Activated T-helper 17 cell treated with anti-CD3 and anti-CD28 coated beads, Interleukin-2, amount 50 U/mL, for 72 hours (primary cell): ENCODE results near the gene SLC27A2. TPM values are rescaled to one million over a fixed set of nuclear protein-coding genes. Genes with fewer than 3 reads are reported as not detected.

Source experiments
- ATAC-seq: fragments of 150-1000 bp; cut with Tn5 transposase; replicated peaks from 2 replicates; pipeline ENCODE4 v1.10.0; 2021; ENCODE audit warnings: mild to moderate bottlenecking, moderate library complexity
- H3K27ac Mint-ChIP-seq: one replicate; pipeline ENCODE4 v1.8.0; 2022; ENCODE audit warnings: mixed read lengths
- H3K27me3 Mint-ChIP-seq: one replicate; pipeline ENCODE4 v1.8.0; 2022; ENCODE audit warnings: mixed read lengths
- H3K36me3 Mint-ChIP-seq: one replicate; pipeline ENCODE4 v1.8.0; 2022; ENCODE audit warnings: low read depth, mild to moderate bottlenecking, mixed read lengths
- H3K4me1 Mint-ChIP-seq: one replicate; pipeline ENCODE4 v1.8.0; 2022; ENCODE audit warnings: mixed read lengths
- H3K4me3 Mint-ChIP-seq: one replicate; pipeline ENCODE4 v1.8.0; 2022; ENCODE audit warnings: mild to moderate bottlenecking, mixed read lengths
- H3K9me3 Mint-ChIP-seq: one replicate; pipeline ENCODE4 v1.8.0; 2022; ENCODE audit warnings: mixed read lengths
- total RNA-seq, 2 donors: library from RNA; stranded (reverse); gene quantifications; one replicate each; pipeline ENCODE4 v1.2.3, GENCODE V29; 2022

The SLC27A2 gene
- total RNA-seq, 2 donors from 2014 or later = 15.9 to 41.7 TPM

DNA sequence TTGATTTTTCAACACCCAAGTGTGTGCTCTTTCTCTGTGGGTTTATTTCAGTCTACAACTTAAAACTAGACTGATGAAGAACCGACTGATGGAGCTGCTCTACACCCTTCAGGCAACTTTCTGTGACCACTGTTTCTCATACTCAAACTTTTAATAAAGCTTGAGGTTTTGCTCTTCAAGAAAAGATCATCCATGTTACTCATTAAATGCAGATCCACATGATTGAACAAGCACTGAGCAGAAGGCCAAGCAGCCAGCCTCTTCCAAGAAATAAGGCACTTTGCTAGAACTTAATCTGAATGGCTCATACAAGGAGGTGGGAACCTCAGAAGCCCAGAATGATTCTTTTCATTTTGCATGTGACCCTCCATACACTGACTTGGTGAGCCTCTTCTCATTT lies 8.7 kb downstream of the SLC27A2 start:
- Mint-ChIP-seq H3K4me1 (peaks cover 9% of the 10 kb centered on the region), H3K36me3 (no peaks in the 10 kb centered on the region), H3K4me3 (no peak overlapping the region), H3K27ac (no peak overlapping the region), H3K27me3 (peaks cover 4% of the 10 kb centered on the region), H3K9me3 (no peaks in the 10 kb centered on the region)
- ATAC-seq = peak; percentile 67

DNA sequence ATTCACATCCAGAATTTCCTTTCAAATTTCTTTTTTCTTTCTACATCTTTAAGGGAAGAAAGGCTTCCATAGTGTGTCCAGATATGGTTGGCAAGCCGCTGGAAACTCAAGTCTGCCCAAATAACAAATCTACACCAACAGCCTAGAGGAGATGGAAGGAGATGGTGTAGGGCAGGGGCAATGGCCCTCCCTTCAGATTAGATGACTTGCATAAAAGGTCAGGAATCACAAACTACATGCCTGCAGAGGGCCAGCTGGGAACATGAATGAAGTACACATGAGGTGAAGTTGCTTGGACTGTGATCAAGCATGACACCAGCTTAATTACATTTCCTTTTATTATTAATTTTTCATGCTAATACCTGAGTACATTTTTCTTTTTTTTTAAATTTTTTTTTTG lies 10.2 kb downstream of the SLC27A2 start:
- Mint-ChIP-seq H3K27me3 (peaks cover 4% of the 10 kb centered on the region), H3K36me3 (no peaks in the 10 kb centered on the region), H3K4me3 (no peak overlapping the region), H3K9me3 (no peaks in the 10 kb centered on the region), H3K4me1 (peaks cover 4% of the 10 kb centered on the region), H3K27ac (no peak overlapping the region)
- ATAC-seq = no peak

DNA sequence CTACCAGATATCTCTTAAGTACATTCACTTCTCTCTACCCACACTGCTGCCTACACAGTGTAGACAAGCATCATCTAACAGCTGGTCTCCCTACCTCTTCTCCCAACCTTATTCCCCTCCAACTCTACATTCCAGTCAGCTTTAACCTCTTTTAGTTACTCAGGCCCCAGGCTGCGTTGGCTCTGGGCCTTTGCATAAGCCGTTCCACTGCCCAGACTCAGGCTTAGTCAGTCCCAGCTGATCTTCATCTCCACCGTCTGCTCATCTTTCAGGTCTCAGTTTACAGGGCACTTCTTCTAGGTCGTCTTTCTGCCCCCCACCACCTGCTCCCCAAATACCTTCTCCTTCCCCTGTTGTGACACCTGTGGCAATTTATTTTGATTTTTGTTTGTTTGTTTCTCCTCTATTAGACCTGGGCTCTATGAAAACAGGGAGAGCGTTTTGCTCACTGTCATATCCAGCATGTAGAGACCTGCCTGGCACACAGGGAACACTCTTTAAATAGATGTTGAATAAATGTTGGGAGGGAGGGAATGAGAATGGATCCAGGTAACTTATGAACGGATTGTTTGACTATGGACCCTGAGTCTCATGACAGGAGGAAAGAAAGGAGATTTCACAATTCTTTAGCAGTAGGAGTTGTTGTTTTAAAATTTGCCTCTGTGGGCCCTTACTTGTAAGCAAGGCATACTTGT lies 11.1 kb downstream of the SLC27A2 start:
- H3K4me3 Mint-ChIP-seq = no peak overlapping the region
- H3K36me3 Mint-ChIP-seq = peaks cover 6% of the 10 kb centered on the region
- no peaks in the 10 kb centered on the region for H3K4me1 Mint-ChIP-seq
- H3K27me3 Mint-ChIP-seq = no peaks in the 10 kb centered on the region
- no peak overlapping the region for H3K27ac Mint-ChIP-seq
- ATAC-seq = no peak
- no peaks in the 10 kb centered on the region for H3K9me3 Mint-ChIP-seq

DNA sequence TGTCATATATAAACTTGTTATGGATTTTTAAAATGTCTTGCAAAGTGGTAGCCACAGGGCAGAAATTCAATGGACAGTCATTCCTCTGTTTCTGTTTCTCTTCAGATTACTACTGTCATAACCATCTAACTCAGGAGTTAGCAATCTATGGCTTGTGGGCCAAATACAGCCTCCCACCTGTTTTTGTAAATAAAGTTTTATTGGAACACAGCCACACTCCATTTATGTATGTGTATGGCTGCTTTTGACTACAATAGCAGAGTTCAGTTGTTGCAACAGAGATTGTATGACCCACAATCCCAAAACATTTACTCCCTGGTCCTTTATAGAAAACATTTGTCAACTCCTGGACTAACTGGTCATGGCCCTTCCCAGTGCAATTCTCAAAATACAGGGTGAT lies 20.0 kb downstream of the SLC27A2 start:
- no peak for ATAC-seq

DNA sequence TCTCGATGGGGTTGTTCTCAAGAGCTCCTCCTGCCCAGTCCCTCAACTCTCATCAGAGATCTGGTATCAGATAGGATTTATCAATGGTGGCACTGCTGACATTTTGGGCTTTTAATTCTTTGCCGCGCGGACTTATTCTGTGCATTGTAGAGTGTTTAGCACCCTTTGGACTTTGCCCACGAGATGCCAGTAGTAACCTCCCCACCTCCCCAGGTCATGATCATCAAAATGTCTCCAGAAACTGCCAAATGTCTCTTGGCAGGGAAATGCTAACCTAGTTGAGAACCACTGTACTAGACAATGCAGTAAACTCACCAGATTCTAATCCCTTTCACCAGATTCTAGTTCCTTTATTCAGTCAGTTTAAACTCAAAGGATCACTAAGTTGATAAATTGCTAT lies 24.0 kb downstream of the SLC27A2 start:
- Mint-ChIP-seq H3K4me3 (no peak overlapping the region), H3K4me1 (no peaks in the 10 kb centered on the region), H3K9me3 (peaks cover 4% of the 10 kb centered on the region), H3K27me3 (peaks cover 6% of the 10 kb centered on the region), H3K36me3 (peaks cover 41% of the 10 kb centered on the region), H3K27ac (no peak overlapping the region)
- no peak for ATAC-seq

More for the DNA sequence above, 20.0 kb downstream of the SLC27A2 start:
- Mint-ChIP-seq H3K4me3 (no peak overlapping the region), H3K4me1 (no peaks in the 10 kb centered on the region), H3K27ac (no peak overlapping the region), H3K9me3 (no peaks in the 10 kb centered on the region), H3K27me3 (no peaks in the 10 kb centered on the region), H3K36me3 (peaks cover 38% of the 10 kb centered on the region)

DNA sequence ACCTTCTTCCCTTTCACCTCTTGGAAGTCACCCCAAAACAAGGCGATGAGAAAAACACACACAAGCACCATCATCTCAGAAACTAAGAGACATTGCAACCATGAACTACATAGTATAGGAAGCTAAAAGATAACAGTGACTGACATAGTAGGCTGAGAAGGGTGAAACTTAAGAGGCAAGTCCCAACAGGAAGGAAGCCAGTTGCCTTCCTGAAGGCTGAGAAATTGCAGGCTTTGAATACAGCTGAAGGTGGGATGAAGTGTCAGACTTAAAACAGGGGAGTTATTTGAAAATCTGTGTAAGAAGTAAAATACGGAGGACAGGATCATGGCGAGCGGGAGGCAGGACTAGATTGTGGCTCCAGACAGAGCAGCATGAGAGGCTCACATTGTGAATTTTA lies 27.8 kb downstream of the SLC27A2 start:
- Mint-ChIP-seq H3K4me1 (no peaks in the 10 kb centered on the region), H3K36me3 (peaks cover 33% of the 10 kb centered on the region), H3K27me3 (peaks cover 15% of the 10 kb centered on the region), H3K27ac (no peak overlapping the region), H3K9me3 (peaks cover 18% of the 10 kb centered on the region), H3K4me3 (no peak overlapping the region)
- ATAC-seq = no peak

DNA sequence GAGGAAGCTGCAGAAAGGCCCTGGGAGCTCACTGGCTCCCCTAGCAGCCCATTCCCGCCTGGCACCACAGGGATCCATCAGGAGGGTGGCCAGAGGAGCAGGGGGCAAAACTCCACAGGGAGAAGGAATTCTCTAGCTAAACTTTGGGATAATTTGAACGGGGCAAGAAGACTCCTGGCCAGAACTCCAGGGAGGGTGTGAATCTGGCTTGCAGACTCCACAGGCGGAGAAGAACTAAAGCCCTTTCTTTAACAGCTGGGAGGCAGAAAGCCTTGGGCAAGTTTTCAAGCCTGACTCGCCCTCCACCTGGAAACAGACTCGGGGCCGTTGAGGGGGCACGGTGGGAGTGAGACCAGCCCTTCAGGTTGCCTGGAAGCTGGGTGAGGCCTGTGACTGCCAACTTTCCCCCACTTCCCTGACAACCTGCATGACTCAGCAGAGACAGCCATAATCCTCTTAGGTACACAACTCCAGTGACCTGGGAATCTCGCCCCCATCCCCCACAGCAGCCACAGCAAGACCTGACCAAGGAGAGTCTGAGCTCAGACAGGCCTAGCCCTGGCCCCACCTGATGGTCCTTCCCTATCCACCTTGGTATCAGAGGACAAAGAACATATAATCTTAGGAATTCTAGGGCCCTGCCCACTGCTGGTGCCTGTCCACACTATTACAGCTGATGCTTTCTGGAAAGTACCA lies 28.6 kb downstream of the SLC27A2 start:
- H3K27ac Mint-ChIP-seq = no peak overlapping the region
- H3K9me3 Mint-ChIP-seq = peaks cover 18% of the 10 kb centered on the region
- ATAC-seq = no peak
- H3K4me3 Mint-ChIP-seq = no peak overlapping the region
- no peaks in the 10 kb centered on the region for H3K4me1 Mint-ChIP-seq
- peaks cover 15% of the 10 kb centered on the region for H3K27me3 Mint-ChIP-seq
- peaks cover 27% of the 10 kb centered on the region for H3K36me3 Mint-ChIP-seq

DNA sequence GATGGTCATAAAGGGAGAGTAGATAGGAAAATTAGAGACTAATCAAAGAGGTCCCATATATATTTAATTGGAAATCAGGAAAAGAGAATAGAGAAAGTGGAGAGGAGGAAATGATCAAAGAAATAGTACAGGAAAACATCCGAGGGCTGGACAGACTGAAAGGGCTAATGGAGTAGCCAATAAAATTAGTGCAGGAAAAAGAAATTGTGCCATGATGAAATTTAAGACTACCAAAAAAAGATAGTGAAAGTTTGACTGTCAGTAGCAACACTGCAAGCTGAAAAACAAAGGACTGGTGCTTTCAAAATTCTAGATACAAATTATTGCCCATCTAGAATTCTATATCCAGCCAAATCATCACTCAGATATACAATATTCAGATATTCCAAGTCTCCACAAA lies 36.3 kb downstream of the SLC27A2 start:
- ATAC-seq = no peak
- no peaks in the 10 kb centered on the region for H3K9me3 Mint-ChIP-seq
- no peaks in the 10 kb centered on the region for H3K4me1 Mint-ChIP-seq
- H3K27me3 Mint-ChIP-seq = peaks cover 4% of the 10 kb centered on the region
- peaks cover 3% of the 10 kb centered on the region for H3K36me3 Mint-ChIP-seq
- H3K27ac Mint-ChIP-seq = no peak overlapping the region
- no peak overlapping the region for H3K4me3 Mint-ChIP-seq

DNA sequence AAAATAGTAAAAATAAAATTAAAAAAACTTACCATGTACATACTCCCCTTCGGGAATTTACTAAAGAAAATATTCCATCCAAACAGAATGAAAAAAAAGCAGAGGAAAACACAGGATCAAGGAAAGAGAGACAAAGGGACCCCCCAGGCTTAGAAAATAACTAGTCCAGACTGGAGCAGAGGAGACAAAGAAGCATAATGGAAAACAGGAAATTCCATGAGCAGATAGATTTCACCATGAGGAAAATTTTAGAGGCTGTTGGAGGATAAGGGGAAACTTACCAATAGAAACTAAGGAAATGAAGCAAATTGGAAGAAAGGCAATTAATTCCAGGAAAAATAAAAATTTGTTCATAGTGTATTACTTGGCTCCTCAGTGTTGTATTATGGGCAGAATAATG lies 36.7 kb downstream of the SLC27A2 start:
- Mint-ChIP-seq H3K36me3 (peaks cover 7% of the 10 kb centered on the region), H3K4me1 (no peaks in the 10 kb centered on the region), H3K27ac (no peak overlapping the region), H3K4me3 (no peak overlapping the region), H3K27me3 (peaks cover 4% of the 10 kb centered on the region), H3K9me3 (no peaks in the 10 kb centered on the region)
- no peak for ATAC-seq

DNA sequence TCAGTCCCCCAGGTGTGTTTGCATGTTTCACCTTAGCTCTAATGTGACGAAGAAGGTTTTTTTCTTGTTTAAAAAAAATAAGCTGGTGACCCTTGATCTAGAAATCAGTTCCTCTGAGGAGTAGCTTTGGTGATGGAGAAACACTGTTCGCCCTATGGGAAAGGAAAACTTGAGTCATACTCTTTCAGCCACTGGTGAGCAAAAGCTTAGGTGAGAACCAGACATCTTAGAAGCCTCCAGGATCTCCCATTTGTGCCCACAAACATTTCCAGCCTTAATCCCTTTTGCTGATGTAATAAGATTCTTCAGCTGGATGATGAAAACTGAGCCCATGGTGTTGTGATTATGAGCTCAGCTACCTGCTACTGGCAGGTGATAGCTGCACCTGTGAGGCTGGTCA lies 37.8 kb downstream of the SLC27A2 start:
- H3K36me3 Mint-ChIP-seq = peaks cover 10% of the 10 kb centered on the region
- peak; percentile 79 for ATAC-seq
- H3K27ac Mint-ChIP-seq = peak overlapping the region; percentile 74
- H3K4me3 Mint-ChIP-seq = no peak overlapping the region
- no peaks in the 10 kb centered on the region for H3K9me3 Mint-ChIP-seq
- H3K4me1 Mint-ChIP-seq = no peaks in the 10 kb centered on the region
- H3K27me3 Mint-ChIP-seq = no peaks in the 10 kb centered on the region

DNA sequence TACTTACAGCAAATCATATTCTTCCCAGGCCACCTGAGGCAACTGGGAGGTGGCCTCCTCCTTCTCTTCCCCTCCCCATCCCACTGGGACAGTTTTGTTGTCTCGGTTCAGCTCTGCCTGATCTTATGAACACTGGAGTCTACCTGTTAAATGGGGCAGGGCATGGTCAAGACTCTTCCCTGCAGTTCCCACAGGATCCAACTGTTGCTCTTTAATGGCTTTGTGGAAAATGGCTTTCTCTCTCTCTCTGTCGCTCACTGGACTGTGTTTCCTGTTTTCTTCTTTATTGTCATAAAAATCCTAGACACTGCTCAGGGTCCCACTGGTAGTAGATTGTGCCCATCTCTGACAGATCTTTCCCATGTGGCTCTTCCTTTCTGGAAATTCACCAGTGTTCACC lies 40.2 kb downstream of the SLC27A2 start:
- Mint-ChIP-seq H3K4me1 (no peaks in the 10 kb centered on the region), H3K36me3 (peaks cover 10% of the 10 kb centered on the region), H3K27ac (no peak overlapping the region), H3K9me3 (no peaks in the 10 kb centered on the region), H3K27me3 (no peaks in the 10 kb centered on the region), H3K4me3 (no peak overlapping the region)
- no peak for ATAC-seq

DNA sequence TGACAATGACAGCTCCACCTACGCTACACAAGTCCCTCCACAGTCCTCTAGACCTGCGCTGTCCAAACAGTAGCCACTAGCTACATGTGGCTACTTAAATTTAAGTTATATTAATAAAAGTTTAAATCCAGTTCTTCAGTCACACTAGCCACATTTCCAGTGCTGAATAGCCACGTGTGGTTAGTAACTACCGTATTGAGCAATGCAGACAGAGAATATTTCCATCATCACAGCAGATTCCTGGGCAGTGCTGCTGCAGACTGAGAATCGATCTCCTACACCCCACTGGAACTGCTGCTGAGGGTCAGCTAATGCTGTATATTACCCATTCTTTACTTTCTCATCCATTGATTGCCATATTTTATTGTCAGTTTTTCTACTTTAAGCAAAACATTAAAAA lies 42.6 kb downstream of the SLC27A2 start:
- Mint-ChIP-seq H3K27ac (no peak overlapping the region), H3K4me3 (no peak overlapping the region), H3K9me3 (no peaks in the 10 kb centered on the region), H3K36me3 (peaks cover 22% of the 10 kb centered on the region), H3K27me3 (no peaks in the 10 kb centered on the region), H3K4me1 (no peaks in the 10 kb centered on the region)
- no peak for ATAC-seq

DNA sequence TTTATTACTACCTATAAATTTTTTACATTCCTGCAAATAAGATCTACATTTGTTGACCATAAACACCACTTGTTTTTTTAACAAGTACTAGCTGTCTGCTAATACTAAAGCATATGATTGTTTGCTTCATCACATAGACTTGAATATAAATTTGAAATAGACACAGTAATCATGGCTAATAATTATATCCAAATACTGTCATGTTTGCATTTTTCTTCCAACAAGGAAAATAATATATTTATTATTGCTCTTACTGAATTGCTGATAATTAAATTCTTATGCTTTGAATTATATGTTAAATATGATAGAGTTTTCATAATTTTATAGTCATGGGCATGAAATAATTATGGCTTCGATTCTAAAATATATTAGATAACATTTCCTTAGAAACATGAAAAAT lies 43.1 kb downstream of the SLC27A2 start:
- no peaks in the 10 kb centered on the region for H3K9me3 Mint-ChIP-seq
- no peaks in the 10 kb centered on the region for H3K27me3 Mint-ChIP-seq
- H3K4me1 Mint-ChIP-seq = no peaks in the 10 kb centered on the region
- no peak for ATAC-seq
- no peak overlapping the region for H3K27ac Mint-ChIP-seq
- peaks cover 22% of the 10 kb centered on the region for H3K36me3 Mint-ChIP-seq
- H3K4me3 Mint-ChIP-seq = no peak overlapping the region

DNA sequence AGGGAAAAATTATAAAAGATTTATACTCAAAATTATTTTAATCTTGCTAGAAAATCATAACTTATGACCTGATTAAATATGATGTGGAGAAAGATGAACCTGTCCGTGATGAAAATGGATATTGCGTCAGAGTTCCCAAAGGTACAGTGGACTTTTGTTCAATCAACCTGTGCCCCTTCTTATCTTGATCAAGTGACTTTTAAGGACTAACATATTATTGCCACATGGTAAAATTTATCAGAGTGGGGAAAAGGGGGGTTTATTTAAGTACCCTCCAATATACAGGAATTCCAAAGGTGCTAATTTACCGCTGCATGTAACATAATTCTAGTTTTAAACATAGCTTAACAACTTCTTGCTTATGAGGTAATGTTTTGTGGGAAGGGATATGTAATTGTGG lies 43.9 kb downstream of the SLC27A2 start:
- ATAC-seq = no peak
- Mint-ChIP-seq H3K27me3 (no peaks in the 10 kb centered on the region), H3K9me3 (no peaks in the 10 kb centered on the region), H3K4me3 (no peak overlapping the region), H3K27ac (no peak overlapping the region), H3K36me3 (peaks cover 22% of the 10 kb centered on the region), H3K4me1 (no peaks in the 10 kb centered on the region)

DNA sequence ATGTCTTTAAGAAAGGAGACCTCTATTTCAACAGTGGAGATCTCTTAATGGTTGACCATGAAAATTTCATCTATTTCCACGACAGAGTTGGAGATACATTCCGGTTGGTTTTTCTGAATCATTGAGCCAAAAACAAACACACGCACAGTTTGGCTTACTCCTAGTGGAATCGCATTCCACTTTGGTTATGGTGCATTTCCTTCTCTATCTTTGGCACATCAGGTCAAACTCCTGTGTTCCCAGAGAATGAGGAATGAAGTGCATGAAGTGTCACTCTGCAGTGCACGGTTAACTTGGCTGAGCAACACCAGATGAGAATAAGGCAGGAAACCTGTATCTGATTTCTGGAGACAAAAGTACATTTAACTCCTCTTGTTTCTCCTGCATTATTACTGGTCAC lies 45.1 kb downstream of the SLC27A2 start:
- H3K9me3 Mint-ChIP-seq = no peaks in the 10 kb centered on the region
- H3K27ac Mint-ChIP-seq = no peak overlapping the region
- no peaks in the 10 kb centered on the region for H3K27me3 Mint-ChIP-seq
- no peaks in the 10 kb centered on the region for H3K4me1 Mint-ChIP-seq
- peaks cover 22% of the 10 kb centered on the region for H3K36me3 Mint-ChIP-seq
- no peak overlapping the region for H3K4me3 Mint-ChIP-seq
- ATAC-seq = no peak
